ENCODE measurements around the gene KIFC1.
A peak's percentile ranks its signal among the peaks of the same experiment; 100 is the strongest.

The KIFC1 gene

GRCh38 chr6:33426590-33427511 lies 35.2 kb downstream of the KIFC1 start:
- no peak for DNase-seq (ENCODE audit: low read depth)

DNA sequence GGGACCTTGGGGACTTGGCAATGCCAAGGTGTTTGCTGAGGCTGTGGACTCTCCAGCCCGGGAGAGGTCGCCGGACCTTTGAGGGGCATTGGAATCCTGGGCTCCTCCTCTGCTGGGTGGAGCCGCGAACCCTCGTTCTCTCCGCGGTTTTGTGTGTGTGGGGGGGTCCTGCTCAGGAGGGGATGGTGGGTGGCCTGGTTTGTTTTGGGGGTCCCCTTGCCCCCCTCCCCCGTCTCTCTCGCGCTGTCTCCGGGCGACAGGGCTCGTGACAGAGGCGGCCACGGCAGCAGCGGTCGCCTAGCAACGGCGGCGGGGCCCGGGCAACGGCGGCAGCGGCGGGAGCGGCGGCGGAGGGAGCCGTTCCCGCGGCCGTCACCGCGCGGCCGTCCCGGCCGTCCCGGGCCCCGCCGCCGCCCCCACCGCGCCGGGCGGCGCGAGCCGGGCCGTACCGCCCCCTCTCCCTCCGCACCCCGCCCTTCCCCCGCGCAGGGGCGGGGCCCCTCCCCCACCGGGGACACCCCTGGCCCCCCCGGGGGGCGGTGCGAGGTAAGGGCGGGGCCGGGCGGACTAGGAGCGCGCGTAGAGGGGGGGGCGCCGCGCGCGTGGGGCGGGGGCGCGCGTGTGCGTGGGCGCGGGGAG lies 36.1 kb downstream of the KIFC1 start:
- peak; percentile 51 for DNase-seq (ENCODE audit: low read depth)

DNA sequence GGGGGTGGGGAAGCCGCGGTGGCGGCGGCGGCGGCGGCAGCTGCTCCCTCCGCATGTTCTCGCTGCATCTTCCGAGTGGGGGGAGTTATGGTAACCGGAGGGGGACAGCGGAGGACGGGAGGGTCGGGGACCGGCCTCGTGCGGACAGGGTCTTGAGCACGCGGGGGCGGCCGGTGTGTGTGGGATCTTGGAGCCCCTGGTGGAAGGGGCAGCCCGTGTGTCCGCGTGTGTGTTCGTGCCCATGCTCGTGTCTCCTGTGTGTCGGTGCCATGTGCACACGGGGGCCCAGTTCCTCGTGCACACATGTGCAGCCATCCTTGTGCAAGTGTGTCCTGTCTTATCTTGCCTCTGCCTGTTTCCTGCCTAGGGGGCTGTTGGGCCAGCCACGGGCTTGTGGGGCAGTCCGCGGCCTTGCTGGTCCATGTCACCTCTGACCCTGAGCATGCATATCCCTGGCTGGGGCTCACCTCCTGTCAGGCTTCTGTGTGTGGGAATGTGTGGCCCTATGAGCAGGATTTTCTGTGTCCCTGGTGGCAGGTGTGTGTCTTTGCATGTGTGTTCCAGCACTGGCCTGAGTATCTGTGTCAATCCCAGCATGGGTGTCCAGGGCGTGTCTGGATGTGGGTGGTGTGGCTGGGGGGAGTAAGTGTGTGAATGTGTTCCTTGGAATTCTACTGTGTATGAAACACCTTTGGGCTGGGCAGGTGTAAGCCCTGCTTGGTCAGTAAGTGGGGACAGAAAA lies 36.8 kb downstream of the KIFC1 start:
- DNase-seq (ENCODE audit: low read depth) = no peak

DNA sequence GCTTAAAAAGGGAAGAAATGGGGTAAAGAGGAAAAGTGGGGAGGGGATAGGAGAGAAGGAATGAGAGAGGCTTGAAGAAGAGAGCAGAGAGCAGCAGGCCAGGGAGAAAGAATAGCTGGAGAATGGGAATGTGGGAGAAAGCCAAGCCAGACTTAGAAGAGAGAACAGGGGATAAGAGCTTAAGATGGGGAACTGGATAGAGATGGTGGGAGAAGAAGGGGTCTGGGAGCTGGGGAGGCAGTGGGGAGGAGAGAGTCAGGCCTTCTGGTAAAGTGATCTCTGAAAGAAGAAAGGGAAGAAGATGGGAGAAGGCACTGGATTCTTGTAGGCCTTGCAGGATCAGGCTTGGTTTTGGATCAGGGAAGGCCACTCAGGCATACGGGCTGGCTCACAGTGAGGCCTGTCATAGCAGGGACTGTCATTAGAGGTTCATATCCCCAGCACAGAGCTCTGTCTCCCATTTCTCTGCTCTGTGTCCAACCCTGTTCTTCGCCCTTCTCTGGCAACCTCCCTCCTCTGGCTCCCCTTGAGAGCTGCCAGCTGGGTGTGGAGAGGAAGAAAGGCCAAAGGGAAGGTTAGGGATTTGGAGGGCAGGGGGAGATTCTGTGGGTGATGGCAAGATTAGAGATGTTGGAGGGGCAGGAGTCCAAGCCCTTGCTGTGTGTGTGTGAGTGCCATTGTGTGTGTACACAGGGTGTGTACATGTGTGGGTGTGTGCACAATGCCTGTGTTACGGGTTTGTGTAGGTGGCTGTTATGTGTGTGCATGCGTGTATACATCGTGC lies 37.5 kb downstream of the KIFC1 start:
- no peak for DNase-seq (ENCODE audit: low read depth)

GRCh38 chr6:33429750-33430052 lies 38.1 kb downstream of the KIFC1 start:
- no peak for DNase-seq (ENCODE audit: low read depth)

DNA sequence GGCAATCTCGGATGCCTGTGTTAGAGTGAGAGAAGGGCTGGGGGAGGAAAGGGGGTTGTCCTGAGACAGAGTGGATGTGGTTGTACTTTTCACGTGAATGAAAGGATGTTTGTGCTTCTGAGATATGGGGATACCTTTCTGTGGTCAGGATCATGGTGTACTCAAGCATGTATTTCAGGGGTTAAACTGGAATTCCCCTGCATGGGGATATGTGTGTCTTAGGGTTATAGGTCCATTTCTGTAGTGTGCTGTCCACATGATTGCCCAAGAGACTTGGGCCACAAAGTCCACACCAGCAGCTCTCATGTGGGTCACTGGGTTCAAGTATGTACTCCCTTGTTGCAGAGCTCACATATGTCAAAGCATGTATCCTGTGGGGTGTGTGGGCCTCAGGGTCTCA lies 38.7 kb downstream of the KIFC1 start:
- no peak for DNase-seq (ENCODE audit: low read depth)

DNA sequence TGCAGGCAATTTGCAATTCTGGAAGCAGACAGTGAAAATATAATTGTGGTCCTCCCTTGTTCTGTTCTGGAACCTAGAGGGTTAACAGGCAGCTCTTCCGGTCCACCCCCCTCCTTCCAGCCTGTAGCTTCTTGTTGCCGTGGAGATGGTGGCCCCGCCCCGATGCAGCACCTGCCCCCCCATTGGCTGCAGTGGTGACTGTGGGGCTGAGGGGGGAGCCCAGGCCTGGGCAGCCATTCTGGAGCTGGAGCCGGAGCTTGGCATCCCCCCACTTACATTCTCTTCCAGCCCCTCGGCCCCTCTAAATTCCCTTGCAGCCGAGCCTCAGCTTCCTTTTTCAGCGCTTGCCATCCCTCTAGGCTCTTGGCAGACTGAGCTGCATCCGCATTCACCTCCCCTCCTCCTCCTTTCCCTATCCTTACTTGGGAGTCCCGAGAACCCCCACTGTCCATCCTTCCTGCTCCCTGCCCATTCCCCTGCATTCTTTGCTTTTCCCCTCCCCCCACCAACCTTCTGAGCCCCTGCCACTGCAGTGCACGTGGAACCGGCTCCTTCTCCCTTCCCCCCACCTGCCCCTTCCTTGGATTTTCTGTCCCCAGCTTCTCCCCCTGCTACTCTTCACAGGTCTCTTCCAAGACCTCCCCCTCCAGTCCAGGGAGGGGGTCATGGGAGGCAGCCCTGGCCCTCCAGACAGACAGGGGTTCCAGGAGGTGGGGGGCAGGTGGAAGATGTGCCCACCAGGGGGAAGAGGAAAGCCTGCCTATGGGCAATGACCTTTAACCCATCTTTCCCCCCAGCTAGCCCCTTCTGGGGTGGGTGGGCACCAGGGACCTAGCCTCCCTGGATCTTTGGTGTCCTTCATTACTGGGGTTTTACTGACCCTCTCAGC lies 39.6 kb downstream of the KIFC1 start:
- peak; percentile 73 for DNase-seq (ENCODE audit: low read depth)

- no peak for DNase-seq (ENCODE audit: low read depth)
Observed at GRCh38 chr6:33431880-33432541, 40.4 kb downstream of the KIFC1 start.

DNA sequence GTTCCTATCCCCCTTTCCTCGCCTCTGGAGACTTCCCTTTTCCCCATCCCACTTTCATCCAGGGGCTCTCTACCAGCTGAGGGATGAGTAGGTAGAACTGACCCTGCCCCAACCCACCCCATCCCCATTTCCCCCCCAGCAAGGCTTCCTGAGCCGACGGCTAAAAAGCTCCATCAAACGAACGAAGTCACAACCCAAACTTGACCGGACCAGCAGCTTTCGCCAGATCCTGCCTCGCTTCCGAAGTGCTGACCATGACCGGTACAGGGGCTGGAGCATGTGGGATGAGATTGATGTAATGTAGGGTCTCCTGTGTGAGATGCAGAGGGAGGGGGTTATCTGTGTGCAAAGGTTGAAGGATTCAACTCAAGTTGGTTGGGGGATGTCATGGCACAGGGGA lies 40.9 kb downstream of the KIFC1 start:
- no peak for DNase-seq (ENCODE audit: low read depth)

- DNase-seq (ENCODE audit: low read depth) = no peak
Observed at GRCh38 chr6:33433001-33433543, 41.4 kb downstream of the KIFC1 start.

GRCh38 chr6:33433544-33434191 lies 42.0 kb downstream of the KIFC1 start:
- no peak for DNase-seq (ENCODE audit: low read depth)

DNA sequence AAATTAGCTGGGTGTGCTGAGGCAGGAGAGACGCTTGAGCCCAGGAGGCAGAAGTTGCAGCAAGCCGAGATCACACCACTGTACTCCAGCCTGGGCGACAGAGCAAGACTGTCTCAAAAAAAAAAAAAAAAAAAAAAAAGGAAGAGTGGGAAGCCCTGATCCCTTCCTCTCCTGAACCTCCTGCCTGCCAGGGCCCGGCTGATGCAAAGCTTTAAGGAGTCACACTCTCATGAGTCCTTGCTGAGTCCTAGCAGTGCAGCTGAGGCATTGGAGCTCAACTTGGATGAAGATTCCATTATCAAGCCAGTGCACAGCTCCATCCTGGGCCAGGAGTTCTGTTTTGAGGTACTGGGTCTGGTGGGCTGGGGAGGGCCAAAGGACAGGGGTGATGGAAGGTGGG lies 43.3 kb downstream of the KIFC1 start:
- DNase-seq (ENCODE audit: low read depth) = no peak

DNA sequence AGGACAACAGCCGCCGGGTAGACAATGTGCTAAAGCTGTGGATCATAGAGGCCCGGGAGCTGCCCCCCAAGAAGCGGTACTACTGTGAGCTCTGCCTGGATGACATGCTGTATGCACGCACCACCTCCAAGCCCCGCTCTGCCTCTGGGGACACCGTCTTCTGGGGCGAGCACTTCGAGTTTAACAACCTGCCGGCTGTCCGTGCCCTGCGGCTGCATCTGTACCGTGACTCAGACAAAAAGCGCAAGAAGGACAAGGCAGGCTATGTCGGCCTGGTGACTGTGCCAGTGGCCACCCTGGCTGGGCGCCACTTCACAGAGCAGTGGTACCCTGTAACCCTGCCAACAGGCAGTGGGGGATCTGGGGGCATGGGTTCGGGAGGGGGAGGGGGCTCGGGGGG lies 46.0 kb downstream of the KIFC1 start:
- DNase-seq (ENCODE audit: low read depth) = no peak

DNA sequence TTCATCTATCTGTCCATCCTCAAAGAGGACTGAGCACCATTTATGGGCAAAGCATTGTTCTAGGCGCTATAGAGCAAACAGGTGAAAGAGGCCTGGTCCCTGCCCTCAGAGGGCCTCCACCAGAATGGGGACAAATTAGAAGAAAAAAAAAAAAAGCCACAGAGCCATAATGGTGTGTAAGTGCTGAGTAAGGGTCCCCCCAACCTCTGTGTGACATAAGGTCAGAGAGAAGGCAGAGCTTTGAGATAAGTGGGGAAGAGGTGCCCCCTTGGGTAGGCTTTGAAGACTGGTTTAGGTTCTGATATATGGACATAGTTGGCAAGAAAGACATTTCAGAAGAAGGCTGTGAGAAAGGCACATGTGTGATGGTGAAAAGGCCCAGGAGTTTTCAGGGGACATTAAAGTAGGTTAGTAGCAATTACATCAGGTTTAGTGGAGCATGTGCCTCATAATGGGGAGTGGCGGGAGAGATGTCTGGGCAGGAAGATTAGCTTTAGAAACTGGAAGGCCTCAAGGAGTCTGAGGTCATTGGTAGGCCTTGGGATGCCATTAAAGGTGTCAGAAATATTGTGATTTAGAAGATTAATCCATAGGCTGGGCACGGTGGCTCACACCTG lies 47.5 kb downstream of the KIFC1 start:
- DNase-seq (ENCODE audit: low read depth) = no peak

DNA sequence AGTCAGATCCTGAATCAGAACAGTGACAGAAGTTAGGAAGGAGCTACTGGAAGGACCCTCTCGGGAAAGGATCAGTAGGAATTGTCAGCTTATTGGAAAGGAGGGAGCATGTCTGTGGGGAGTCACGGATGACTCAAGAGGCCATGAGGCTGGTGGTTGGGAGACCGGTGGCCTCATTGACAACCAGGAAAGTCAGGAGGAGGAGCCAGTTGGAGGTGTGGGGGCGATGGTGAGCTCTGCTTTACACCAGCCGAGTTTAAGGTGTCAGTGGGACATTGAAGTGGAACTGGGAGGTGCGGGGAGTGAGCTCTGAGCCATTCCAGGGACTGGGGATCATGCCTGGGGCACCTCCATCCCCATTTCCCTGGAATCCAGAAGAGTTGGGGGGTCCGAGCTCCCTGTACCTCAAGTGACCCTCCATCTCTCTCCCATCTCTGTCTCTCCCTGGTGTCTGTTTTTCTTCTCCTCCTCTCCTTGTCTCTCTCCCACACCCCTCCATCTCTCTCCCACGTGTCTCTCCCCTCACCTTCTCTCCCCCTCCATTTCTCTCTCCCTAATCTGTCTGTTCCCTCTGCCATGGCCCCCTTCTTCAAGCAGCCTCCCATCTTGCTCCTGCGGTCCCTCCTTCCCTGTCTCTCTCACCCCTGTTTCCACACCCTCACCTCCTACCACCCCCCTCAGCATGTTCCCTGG lies 48.5 kb downstream of the KIFC1 start:
- DNase-seq (ENCODE audit: low read depth) = no peak

DNA sequence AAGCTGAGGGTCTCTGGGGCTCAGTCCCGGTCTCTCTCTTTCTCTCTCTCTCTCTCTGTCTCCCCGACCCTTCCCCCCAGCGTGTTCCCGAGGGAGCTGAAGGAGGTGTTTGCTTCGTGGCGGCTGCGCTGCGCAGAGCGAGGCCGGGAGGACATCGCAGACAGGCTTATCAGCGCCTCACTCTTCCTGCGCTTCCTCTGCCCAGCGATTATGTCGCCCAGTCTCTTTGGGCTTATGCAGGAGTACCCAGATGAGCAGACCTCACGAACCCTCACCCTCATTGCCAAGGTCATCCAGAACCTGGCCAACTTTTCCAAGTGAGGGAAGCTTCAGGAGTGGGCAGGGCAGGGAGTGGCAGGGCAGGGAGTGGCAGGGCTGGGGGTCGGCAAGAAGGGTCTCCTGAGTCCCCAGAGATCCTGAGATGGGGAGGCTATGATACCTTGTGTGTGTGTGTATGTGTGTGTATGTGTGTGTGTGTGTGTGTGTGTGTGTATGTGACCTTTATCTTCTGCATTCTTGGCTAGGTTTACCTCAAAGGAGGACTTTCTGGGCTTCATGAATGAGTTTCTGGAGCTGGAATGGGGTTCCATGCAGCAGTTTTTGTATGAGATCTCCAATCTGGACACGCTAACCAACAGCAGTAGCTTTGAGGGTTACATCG lies 49.2 kb downstream of the KIFC1 start:
- DNase-seq (ENCODE audit: low read depth) = no peak

- DNase-seq (ENCODE audit: low read depth) = no peak
Observed at GRCh38 chr6:33441457-33441856, 49.8 kb downstream of the KIFC1 start.

- no peak for DNase-seq (ENCODE audit: low read depth)
Observed at GRCh38 chr6:33442283-33442682, 50.7 kb downstream of the KIFC1 start.

All from activated T-cell treated with anti-CD3 and anti-CD28 coated beads for 48 hours (primary cell).